ENCODE measurements around the gene KCNK10. TPM values are rescaled to one million over a fixed set of nuclear protein-coding genes. Genes with fewer than 3 reads are reported as not detected.

Gene KCNK10
- total RNA-seq, 1 donor: under 0.01 TPM

DNA sequence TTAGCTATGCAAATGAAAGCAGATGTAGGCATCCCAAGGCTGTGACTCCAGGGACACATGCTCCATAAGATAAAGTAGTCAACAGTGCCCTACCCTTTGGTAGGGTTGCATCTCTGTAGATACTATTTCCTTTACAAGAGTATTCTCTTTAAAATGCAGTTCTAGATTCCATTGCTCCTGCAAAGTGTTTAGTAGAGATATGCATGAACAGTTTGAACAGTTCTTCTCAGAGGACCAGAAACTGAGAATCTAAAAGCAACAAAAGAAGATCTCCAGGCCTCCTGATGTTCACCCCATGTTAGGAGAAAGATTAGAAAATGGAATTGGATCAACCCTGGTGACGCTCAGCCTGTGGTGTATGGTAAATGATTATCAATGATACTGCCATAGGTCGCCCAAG, 121.2 kb downstream of the KCNK10 start:
- no peak overlapping the region for H3K4me2 ChIP-seq (ENCODE audit: insufficient read depth, low read length)
- H3K27ac ChIP-seq (ENCODE audit: low read depth, low read length): no peak overlapping the region
- TF ChIP-seq, protein P1, sequence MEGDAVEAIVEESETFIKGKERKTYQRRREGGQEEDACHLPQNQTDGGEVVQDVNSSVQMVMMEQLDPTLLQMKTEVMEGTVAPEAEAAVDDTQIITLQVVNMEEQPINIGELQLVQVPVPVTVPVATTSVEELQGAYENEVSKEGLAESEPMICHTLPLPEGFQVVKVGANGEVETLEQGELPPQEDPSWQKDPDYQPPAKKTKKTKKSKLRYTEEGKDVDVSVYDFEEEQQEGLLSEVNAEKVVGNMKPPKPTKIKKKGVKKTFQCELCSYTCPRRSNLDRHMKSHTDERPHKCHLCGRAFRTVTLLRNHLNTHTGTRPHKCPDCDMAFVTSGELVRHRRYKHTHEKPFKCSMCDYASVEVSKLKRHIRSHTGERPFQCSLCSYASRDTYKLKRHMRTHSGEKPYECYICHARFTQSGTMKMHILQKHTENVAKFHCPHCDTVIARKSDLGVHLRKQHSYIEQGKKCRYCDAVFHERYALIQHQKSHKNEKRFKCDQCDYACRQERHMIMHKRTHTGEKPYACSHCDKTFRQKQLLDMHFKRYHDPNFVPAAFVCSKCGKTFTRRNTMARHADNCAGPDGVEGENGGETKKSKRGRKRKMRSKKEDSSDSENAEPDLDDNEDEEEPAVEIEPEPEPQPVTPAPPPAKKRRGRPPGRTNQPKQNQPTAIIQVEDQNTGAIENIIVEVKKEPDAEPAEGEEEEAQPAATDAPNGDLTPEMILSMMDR (IDR thresholded peaks at IDR 0.05; ENCODE audit: extremely low read depth, low read depth, low read length): no peak
- no peaks in the 10 kb centered on the region for H3K4me1 ChIP-seq (ENCODE audit: insufficient read depth, low read length)
- H2AFZ ChIP-seq (ENCODE audit: low read length): no peak overlapping the region
- H3K36me3 ChIP-seq (ENCODE audit: insufficient read depth, low read length): no peaks in the 10 kb centered on the region
- no peaks in the 10 kb centered on the region for H3K79me2 ChIP-seq (ENCODE audit: insufficient read depth, low read length)
- no peaks in the 10 kb centered on the region for H4K20me1 ChIP-seq (ENCODE audit: insufficient read depth, low read length)
- no peak for DNase-seq (ENCODE audit: insufficient read length, low spot score, missing footprints)
- no peak overlapping the region for H3K4me3 ChIP-seq (ENCODE audit: insufficient read depth, low read length)
- H3K27me3 ChIP-seq (ENCODE audit: insufficient read depth, low read length): peaks cover 1% of the 10 kb centered on the region
- no peaks in the 10 kb centered on the region for H3K9me3 ChIP-seq (ENCODE audit: low read depth, low read length)

DNA sequence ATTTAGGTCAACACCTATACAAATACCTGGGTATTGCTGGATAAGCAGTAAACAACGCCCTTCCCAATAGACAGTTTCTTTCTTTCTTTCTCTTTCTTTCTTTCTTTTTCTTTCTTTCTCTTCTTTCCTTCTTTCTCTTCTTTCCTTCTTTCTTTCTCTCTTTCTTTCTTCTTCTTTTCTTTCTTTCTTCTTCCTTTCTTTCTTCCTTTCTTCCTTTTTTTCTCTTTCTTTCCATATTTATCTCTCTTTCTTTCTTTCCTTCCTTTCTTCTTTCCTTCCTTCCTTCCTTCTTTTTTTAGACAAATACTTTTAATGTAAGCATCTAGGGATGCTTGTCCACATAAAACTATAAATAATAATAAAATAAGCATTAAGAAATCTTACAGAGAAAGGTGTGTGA, 123.2 kb downstream of the KCNK10 start:
- TF ChIP-seq, protein P1 (IDR thresholded peaks at IDR 0.05; ENCODE audit: extremely low read depth, low read depth, low read length): no peak
- DNase-seq (ENCODE audit: insufficient read length, low spot score, missing footprints): no peak
- H3K79me2 ChIP-seq (ENCODE audit: insufficient read depth, low read length): no peaks in the 10 kb centered on the region

DNA sequence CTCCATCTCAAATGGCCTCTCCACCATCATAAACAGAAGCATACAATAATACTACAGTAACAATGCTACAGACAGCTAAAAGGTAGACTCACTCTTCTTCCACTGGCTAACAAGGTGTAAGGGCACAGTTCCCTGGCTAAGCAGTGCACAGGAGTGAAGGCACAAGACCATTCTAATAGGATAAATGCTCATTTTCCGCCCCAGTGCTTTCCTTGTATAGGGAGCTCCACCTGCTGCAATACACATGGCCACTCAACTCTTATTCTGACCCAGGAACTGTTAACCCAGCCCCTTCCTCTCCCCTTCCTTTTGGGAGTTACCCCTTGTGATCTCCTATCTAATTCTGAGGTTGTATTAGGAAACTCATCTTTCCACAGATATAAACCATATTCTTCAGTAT, 124.6 kb downstream of the KCNK10 start:
- no peak overlapping the region for H3K27ac ChIP-seq (ENCODE audit: low read depth, low read length)
- H3K4me1 ChIP-seq (ENCODE audit: insufficient read depth, low read length): no peaks in the 10 kb centered on the region
- H3K4me2 ChIP-seq (ENCODE audit: insufficient read depth, low read length): no peak overlapping the region
- H3K4me3 ChIP-seq (ENCODE audit: insufficient read depth, low read length): no peak overlapping the region
- TF ChIP-seq, protein P1 (IDR thresholded peaks at IDR 0.05; ENCODE audit: extremely low read depth, low read depth, low read length): no peak
- H3K79me2 ChIP-seq (ENCODE audit: insufficient read depth, low read length): no peaks in the 10 kb centered on the region
- H4K20me1 ChIP-seq (ENCODE audit: insufficient read depth, low read length): no peaks in the 10 kb centered on the region
- H3K27me3 ChIP-seq (ENCODE audit: insufficient read depth, low read length): peaks cover 17% of the 10 kb centered on the region
- H3K36me3 ChIP-seq (ENCODE audit: insufficient read depth, low read length): no peaks in the 10 kb centered on the region
- DNase-seq (ENCODE audit: insufficient read length, low spot score, missing footprints): no peak
- no peaks in the 10 kb centered on the region for H3K9me3 ChIP-seq (ENCODE audit: low read depth, low read length)
- H2AFZ ChIP-seq (ENCODE audit: low read length): no peak overlapping the region

More for the DNA sequence above, 123.2 kb downstream of the KCNK10 start:
- H3K4me1 ChIP-seq (ENCODE audit: insufficient read depth, low read length): no peaks in the 10 kb centered on the region
- H2AFZ ChIP-seq (ENCODE audit: low read length): no peak overlapping the region
- no peak overlapping the region for H3K4me2 ChIP-seq (ENCODE audit: insufficient read depth, low read length)
- H3K27me3 ChIP-seq (ENCODE audit: insufficient read depth, low read length): peaks cover 16% of the 10 kb centered on the region
- H3K4me3 ChIP-seq (ENCODE audit: insufficient read depth, low read length): no peak overlapping the region
- H3K9me3 ChIP-seq (ENCODE audit: low read depth, low read length): no peaks in the 10 kb centered on the region
- no peak overlapping the region for H3K27ac ChIP-seq (ENCODE audit: low read depth, low read length)
- H3K36me3 ChIP-seq (ENCODE audit: insufficient read depth, low read length): no peaks in the 10 kb centered on the region
- H4K20me1 ChIP-seq (ENCODE audit: insufficient read depth, low read length): no peaks in the 10 kb centered on the region

DNA sequence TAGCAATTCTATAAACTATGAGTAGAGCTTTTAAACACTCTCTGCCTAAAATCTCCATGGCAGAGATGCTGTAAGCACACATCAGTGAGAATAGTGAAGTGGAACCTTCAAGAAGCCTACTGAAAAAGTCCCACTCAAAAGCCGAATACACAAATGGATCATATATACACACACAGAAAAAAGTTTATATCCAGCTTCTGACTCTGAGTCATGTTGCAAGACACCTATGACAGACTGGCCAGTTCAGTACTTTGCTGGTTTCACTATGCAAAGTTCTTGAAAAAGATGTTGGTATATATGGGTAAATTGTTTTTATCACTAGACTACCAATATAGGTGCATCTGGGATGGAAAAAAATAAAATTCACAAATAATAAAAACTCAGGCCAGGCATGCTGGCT, 126.1 kb downstream of the KCNK10 start:
- no peak for DNase-seq (ENCODE audit: insufficient read length, low spot score, missing footprints)

More for the DNA sequence above, 126.1 kb downstream of the KCNK10 start:
- H3K4me1 ChIP-seq (ENCODE audit: insufficient read depth, low read length): no peaks in the 10 kb centered on the region
- H3K27me3 ChIP-seq (ENCODE audit: insufficient read depth, low read length): peaks cover 20% of the 10 kb centered on the region
- no peak overlapping the region for H3K4me3 ChIP-seq (ENCODE audit: insufficient read depth, low read length)
- no peaks in the 10 kb centered on the region for H3K36me3 ChIP-seq (ENCODE audit: insufficient read depth, low read length)
- H4K20me1 ChIP-seq (ENCODE audit: insufficient read depth, low read length): no peaks in the 10 kb centered on the region
- H3K9me3 ChIP-seq (ENCODE audit: low read depth, low read length): no peaks in the 10 kb centered on the region
- no peaks in the 10 kb centered on the region for H3K79me2 ChIP-seq (ENCODE audit: insufficient read depth, low read length)
- no peak overlapping the region for H2AFZ ChIP-seq (ENCODE audit: low read length)
- H3K4me2 ChIP-seq (ENCODE audit: insufficient read depth, low read length): no peak overlapping the region
- no peak overlapping the region for H3K27ac ChIP-seq (ENCODE audit: low read depth, low read length)
- TF ChIP-seq, protein P1 (IDR thresholded peaks at IDR 0.05; ENCODE audit: extremely low read depth, low read depth, low read length): no peak
